Right forelimb (tissue), 1 donor: Measurements from ENCODE around the gene SLC36A3.
"Not testable (repeated sequence)": the region's sequence is repeated elsewhere in the genome, so short reads cannot be mapped to it uniquely, and the experiment has no call there.

ENCODE experiments used
- DNase-seq: peaks from one replicate; pipeline ENCODE4 v3.0.0-alpha.2; 2018

SLC36A3 gene

DNA sequence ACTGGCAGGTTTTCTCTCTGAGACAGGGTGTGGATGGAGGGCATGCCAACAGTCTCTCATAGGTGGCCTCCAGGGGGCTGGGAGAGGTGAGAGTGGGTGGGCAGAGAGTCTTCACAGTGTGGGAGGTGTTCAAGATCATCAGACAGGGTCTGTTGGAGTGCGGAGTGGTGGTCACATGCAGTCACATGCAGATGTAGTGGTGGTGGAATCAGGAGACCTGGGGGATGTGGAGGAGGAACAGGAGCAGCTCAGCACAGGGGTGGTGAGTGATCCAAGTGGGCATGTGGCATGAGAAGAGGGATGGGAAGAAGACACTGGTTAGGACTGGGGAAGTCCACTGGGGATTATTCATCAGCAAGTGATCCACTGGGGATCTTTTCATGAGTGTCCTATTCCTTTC is 44.8 kb downstream of the SLC36A3 start:
- no peak for DNase-seq

GRCh38 chr5:151258201-151258611 is 45.4 kb downstream of the SLC36A3 start:
- no peak for DNase-seq

- no peak for DNase-seq
Observed at GRCh38 chr5:151257731-151258181, 45.8 kb downstream of the SLC36A3 start.

GRCh38 chr5:151255621-151256286 is 47.8 kb downstream of the SLC36A3 start:
- no peak for DNase-seq

DNA sequence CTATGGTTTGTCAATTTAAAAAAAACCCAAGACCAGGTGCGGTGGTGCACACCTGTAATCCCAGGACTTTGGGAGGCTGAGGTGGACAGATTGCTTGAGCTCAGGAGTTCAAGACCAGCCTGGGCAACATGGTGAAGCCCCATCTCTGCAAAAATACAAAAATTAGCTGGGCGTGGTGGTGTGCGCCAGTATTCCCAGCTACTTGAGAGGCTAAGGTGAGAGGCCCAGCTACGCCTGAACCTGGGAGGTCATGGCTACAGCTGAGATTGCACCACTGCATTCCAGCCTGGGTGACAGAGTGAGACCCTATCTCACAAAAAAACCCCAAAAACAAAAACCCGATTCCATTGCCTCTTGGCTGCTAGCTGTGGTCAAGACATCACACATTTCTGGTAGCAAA is 48.6 kb downstream of the SLC36A3 start:
- not testable (repeated sequence) for DNase-seq

- DNase-seq, result no peak
Observed at GRCh38 chr5:151254556-151254955, 49.0 kb downstream of the SLC36A3 start.

- no peak for DNase-seq
Observed at GRCh38 chr5:151253605-151253950, 50.0 kb downstream of the SLC36A3 start.

DNA sequence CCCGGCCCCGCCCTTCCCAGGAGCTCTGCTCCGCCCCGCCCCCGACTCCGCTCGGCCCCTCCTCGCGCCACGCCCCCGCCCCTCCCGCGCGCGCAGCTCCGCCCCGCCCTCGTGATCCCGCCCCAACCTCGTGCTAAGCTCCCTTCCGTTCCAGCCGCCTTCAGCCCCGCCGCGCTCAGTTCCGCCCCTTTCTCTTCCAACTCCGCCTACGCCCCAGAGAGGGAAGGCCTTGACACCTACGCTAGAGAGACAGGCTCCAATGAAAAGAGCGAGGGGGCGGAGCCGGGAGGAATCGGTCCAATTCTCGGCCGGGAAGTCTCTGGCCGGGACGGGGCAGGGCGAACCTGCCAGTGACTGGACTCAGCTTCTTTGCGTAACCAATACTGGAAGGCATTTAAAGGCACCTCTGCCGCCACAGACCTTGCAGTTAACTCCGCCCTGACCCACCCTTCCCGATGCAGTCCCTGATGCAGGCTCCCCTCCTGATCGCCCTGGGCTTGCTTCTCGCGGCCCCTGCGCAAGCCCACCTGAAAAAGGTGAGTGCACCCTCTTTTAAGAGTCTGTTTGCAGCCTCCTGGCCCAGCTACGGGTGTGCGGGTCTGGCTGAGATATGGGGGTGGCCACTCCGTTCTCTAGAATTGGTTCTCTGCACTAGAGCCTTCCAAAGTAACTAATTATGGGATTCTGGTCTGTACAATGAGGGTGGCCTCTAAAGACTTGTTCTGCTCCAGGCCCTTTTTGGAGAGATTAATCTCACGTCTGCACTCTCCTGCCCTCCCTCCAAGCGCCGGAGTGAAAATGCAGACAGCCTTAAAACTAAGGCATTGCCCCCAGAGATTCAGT is 50.6 kb downstream of the SLC36A3 start, which contains the start of gene GM2A:
GM2A (plus strand) TSS at position 424 of the 843 bp plus-strand sequence; CDS start at position 456, 32 bp downstream.
- DNase-seq, result peak; percentile 99

DNA sequence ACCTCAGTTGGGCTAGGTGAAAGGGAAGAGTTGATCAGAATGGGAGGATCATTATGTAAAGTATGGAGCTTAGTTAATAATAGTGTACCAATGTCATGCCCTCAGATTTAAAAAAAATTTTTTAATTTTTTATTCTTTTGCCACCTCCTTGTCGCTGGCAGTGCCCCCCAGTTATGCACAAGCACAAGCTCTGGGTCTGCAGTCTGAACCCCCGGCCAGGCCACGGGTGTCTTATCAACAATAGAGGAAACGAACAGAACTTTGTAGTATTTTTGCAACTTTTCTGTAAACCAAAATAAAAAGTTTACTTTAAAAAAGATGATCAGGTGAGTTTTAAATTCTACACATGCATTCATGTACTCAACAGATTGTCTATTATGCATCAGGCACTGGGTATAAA is 51.9 kb downstream of the SLC36A3 start:
- DNase-seq, result no peak

DNA sequence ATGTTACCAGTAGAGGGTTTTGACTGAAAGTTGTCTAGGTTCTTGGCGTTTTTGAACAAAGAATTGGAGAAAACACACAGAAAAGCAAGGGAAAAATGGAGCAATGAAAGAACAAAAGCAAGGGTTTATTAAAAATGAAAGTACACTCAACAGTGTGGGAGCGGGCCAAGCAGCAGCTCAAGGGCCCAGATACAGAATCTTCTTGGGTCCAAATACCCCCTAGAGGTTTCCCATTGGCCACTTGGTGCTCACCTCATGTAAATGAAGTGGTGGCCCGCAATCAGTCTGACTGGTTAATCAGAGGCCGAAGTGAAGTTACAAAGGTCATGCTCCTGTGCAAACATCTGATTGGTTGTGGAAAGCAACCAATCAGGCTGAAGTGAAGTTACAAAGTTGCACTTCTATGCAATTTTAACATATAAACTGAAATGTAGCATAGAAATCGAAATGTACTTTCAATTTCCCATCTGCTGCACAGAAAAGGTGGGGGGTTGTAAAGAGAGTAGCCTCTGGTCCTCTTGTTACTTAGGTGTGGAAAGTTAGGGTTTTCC is 52.5 kb downstream of the SLC36A3 start:
- no peak for DNase-seq

GRCh38 chr5:151250346-151251000 is 53.1 kb downstream of the SLC36A3 start:
- no peak for DNase-seq

DNA sequence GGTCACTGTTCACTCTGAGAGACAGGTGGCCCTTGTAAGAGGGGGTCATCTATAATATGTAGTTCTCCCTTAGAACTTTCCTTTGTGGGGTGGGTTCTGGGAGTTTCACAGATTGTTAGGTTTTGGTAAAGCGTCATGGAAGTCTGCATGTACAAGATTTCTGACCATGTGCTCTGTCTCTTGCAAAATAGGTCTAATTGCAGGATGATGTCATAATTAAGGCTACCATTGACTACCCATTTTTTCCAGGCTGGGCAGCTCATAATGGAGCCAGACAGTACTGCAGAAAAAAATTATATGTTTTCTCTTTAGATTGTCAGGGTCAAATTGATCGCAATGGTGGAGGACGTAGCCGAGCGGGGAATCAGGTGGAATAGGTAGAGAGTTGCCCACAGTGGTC is 54.3 kb downstream of the SLC36A3 start:
- no peak for DNase-seq

DNA sequence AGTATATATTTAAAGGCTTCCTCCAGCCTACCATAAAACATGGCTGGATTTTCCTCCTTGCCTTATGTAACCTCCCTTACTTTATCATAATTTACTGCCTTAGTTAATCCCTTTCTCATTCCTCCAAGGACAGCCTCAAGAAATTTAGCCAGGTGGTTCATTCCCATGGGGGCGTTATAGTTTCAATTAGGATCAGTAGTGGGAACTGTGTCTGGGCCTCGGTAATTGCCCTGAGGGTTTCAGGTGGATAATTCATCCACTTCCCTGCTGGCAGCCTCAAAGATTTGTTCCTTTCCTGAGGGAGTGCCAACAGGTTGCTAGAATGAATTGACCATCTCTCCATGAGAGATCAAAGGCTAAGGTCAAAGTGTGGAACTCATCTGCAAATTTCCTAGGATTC is 54.9 kb downstream of the SLC36A3 start:
- no peak for DNase-seq

DNA sequence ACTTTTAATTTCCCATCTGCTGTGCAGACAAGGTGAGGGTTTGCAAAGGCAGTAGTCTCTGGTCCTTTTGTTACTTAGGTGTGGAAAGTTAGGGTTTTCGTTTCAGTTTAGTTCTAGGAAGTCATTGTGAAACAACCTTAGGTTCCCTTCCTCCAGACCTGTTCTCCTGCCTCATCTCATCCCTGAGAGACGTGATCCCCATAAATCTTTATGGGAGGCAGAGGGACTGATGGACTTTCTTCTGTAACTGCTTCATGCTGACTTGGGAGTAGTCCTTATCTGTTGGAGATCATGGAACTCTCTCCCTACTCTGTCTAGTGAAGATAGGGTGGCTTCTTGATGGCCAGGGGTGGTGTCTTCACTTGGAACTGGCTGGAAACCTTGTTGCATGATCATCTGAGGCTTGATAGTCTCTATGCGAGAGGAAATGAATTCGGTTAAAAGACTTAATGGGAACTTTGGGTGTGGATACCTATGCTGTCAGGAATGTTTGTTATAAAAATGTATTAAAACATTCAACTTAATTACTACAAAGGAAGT is 57.8 kb downstream of the SLC36A3 start:
- no peak for DNase-seq

DNA sequence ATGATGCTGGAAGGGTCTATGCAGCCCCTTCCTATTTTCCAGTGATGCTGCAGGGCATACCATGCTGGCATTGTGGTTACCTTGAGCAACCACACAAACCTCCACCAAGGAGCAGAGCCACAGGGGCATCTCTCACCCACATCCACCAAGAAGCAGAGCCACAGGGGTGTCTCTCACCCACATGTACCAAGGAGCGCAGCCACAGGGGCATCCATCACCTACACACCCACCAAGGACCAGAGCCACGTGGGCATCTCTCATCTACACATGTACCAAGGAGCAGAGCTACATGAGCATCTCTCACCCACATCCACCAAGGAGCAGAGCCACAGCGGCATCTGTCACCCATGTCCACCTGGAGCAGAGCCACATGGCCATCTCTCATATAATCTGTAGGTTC is 59.4 kb downstream of the SLC36A3 start:
- DNase-seq, result no peak

- DNase-seq, result no peak
Observed at GRCh38 chr5:151243564-151243963, 60.0 kb downstream of the SLC36A3 start.

DNA sequence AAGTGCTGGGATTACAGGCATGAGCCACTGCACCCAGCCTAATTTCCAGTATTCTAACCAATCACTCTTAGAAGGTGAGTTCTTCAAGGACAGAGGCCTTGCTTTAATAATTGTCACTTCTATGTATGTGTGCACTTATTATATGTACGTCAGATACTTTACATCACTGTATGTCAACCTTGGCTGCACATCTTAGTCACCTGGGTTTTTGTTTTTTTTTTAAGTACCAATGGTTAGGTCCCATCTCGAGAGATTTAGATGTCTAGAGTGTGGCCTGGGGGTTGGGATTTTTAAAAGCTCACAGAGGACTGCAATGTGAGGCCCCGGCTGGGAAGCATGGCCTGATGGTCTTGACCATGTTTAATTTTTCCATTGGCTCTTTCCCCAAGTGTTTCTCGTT is 60.4 kb downstream of the SLC36A3 start:
- DNase-seq, result no peak

GRCh38 chr5:151240924-151241635 is 62.5 kb downstream of the SLC36A3 start:
- no peak for DNase-seq

DNA sequence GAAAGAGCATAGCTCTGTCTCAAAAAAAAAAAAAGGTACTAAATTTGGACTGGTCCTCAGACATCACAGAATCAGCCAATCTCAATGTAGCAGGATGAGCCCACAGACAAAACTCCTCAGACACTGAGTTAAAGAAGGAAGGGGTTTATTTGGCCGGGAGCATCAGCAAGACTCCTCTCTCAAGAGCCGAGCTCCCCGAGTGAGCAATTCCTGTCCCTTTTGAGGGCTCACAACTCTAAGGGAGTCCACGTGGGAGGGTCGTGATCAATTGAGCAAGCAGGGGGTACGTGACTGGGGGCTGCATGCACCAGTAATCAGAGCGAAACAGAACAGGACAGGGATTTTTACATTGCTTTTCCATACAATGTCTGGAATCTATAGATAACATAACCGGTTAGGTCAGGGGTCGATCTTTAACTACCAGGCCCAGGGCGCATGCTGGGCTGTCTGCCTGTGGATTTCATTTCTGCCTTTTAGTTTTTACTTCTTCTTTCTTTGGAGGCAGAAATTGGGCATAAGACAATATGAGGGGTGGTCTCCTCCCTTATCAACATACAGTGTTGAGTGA is 63.2 kb downstream of the SLC36A3 start:
- not testable (repeated sequence) for DNase-seq

DNA sequence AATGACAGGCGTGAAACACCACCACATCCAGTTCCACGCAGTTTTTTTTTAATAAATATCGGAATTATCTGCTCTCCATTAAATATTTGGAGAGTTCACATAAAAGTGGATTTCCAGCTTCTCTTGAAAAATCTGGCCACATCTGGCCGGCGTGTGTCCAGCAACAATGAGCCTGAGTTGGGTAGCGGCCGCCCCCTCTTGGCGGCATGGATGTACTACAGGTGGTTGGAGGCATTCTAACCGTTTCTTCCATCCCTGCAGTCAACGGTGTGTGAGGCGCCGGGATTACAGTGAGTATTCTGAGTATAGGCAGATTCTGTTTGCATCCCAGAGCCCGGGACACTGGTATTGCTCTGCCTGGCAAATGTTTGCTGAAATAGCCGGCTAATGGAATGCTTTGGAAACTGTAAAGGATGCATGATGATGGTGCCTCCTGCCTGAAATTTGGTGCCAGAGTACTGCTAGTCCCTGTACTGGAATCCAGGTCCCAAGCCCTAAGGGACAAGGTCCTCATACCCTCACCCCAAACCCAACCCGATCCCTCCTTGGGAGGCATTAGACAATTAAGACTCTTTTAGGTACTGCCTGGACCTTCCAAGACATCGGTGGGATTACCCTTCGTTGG is 64.2 kb downstream of the SLC36A3 start:
- peak; percentile 88 for DNase-seq

- no peak for DNase-seq
Observed at GRCh38 chr5:151238303-151238741, 65.2 kb downstream of the SLC36A3 start.
